HFF-Myc (cell line): ENCODE results near the gene TTLL11.

ENCODE experiments used
- DNase-seq: peaks from one replicate; pipeline ENCODE4 v3.0.0-alpha.2; 2011; ENCODE audit warnings: low read depth; ENCODE audit errors: extremely low read depth
- H3K4me3 ChIP-seq: replicated peaks from 2 replicates; pipeline ENCODE4 v1.5.1; 2011; ENCODE audit warnings: low read depth, mild to moderate bottlenecking, control low read depth, low read length
- CTCF ChIP-seq: IDR thresholded peaks from 2 replicates; pipeline ENCODE4 v1.5.1; 2012; ENCODE audit warnings: mild to moderate bottlenecking, low read depth, low read length, control low read depth; ENCODE audit errors: missing control alignments

The TTLL11 gene

GRCh38 chr9:121779381-121780117, 313.6 kb downstream of the TTLL11 start:
- H3K4me3 ChIP-seq = no peak overlapping the region
- TF ChIP-seq CTCF = no peak
- no peak for DNase-seq

- no peak for DNase-seq
- H3K4me3 ChIP-seq = no peak overlapping the region
- no peak for TF ChIP-seq CTCF
These were observed 314.6 kb downstream of the TTLL11 start for GRCh38 chr9:121778252-121779225.

GRCh38 chr9:121776739-121777637, 316.1 kb downstream of the TTLL11 start:
- no peak for DNase-seq
- no peak for TF ChIP-seq CTCF
- no peak overlapping the region for H3K4me3 ChIP-seq

GRCh38 chr9:121776001-121776738, 316.9 kb downstream of the TTLL11 start:
- no peak overlapping the region for H3K4me3 ChIP-seq
- DNase-seq = no peak
- no peak for TF ChIP-seq CTCF

GRCh38 chr9:121774715-121775613, 318.1 kb downstream of the TTLL11 start:
- no peak for TF ChIP-seq CTCF
- no peak overlapping the region for H3K4me3 ChIP-seq

More at GRCh38 chr9:121774715-121775613, 318.1 kb downstream of the TTLL11 start:
- no peak for DNase-seq
